Measurements from ENCODE around the gene GRIN2C. TPM values are rescaled to one million over a fixed set of nuclear protein-coding genes. Genes with fewer than 3 reads are reported as not detected.

The GRIN2C gene
- total RNA-seq, 2 donors from 2014 or later, result not detected

DNA sequence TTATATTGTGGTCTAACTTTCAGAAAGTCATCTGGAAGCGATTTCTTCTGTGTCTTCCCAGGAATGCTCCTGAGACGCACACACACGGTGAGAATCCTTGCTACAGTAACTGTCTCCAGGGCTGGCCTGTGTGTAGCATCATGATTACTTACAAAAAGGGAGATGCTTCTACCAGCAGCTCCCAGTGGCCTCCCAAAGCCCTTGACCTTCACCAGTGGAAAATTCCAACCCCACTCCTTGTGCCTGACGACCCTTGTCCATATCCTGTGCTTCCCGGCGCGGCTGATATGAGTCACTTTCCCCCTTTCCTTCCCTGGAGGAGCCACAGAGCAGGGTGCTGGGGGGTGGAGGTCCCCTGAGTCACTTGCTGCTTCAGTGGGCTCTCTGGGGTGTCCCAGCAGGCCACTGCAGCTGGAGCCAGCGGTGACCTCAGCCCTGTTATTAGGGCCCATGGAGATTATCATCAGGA is 61.4 kb downstream of the GRIN2C start:
- no peak overlapping the region for H3K27ac Mint-ChIP-seq
- no peaks in the 10 kb centered on the region for H3K9me3 ChIP-seq (ENCODE audit: control insufficient read depth, low read length, poor library complexity, severe bottlenecking)
- ATAC-seq (no peak), DNase-seq (no peak)
- no peak overlapping the region for H3K4me3 Mint-ChIP-seq
- H3K27me3 Mint-ChIP-seq, result no peaks in the 10 kb centered on the region
- H3K4me1 Mint-ChIP-seq, result peaks cover 4% of the 10 kb centered on the region
- H3K36me3 Mint-ChIP-seq (ENCODE audit: low read depth), result peaks cover 9% of the 10 kb centered on the region

DNA sequence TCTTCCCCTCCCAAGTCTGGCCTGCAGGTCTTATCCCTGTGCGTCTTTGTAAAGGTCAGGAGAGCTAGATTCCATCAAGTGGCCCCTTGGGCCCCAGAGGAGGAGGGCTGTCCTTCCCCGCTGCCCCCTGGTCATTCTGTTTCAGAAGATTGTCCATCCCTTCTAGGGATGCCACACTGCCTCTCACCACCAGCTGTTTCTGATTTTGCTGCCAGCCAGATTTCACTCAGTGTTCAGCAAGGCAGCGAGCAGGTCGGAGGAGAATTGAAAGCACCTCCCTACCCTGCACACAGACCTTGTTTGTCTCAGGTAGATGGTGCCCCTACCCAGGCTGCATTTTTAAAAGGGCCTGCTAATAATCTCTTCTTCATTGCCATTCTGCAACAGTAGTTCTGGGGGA is 61.9 kb downstream of the GRIN2C start:
- peaks cover 9% of the 10 kb centered on the region for H3K36me3 Mint-ChIP-seq (ENCODE audit: low read depth)
- no peaks in the 10 kb centered on the region for H3K27me3 Mint-ChIP-seq
- H3K27ac Mint-ChIP-seq, result no peak overlapping the region
- no peak for ATAC-seq
- no peak for DNase-seq
- H3K4me3 Mint-ChIP-seq, result no peak overlapping the region
- no peaks in the 10 kb centered on the region for H3K9me3 ChIP-seq (ENCODE audit: control insufficient read depth, low read length, poor library complexity, severe bottlenecking)
- H3K4me1 Mint-ChIP-seq, result peaks cover 4% of the 10 kb centered on the region

DNA sequence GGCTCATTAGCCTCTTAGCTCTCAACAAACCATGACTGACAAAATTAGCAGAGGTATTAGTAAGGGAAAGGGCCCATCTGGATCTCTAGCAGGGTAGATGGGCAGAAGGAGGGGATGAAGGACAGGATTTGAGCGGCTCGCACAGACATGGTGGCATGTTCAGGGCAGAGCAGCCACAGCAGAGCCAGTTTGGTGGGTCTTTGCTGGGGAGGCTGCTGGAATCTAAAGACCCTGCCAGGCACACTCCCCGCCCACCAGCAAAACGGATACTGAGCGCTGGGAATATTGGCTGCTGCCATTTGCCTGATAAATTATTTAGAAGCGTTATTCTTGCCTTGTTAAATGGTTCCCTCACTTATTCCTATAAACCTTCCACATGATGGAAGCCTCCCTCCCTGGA is 62.8 kb downstream of the GRIN2C start:
- Mint-ChIP-seq H3K4me3 (no peak overlapping the region), H3K27ac (no peak overlapping the region), H3K27me3 (no peaks in the 10 kb centered on the region), H3K4me1 (peaks cover 4% of the 10 kb centered on the region), H3K36me3 (ENCODE audit: low read depth) (peaks cover 7% of the 10 kb centered on the region)
- no peaks in the 10 kb centered on the region for H3K9me3 ChIP-seq (ENCODE audit: control insufficient read depth, low read length, poor library complexity, severe bottlenecking)
- ATAC-seq (no peak), DNase-seq (no peak)

DNA sequence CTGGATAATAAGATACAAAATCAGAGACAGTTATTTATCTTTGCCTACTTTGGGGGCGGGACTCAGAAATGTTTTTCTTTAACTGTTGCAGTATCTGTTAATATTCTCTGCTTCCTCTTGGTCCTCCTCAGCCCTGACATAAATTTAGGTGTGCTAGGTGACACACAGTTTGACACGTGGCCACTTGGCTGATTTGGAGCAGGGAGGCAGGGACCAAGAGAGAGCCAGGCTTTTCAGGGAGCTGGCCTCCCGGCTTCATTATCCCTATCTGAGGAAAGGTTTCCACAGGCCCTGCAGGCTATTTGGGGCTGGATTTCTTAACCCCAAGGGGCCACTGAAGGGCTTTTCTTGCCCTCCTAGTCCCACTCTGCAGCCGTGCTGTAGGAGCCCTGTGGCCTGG is 63.5 kb downstream of the GRIN2C start:
- Mint-ChIP-seq H3K27me3 (no peaks in the 10 kb centered on the region), H3K36me3 (ENCODE audit: low read depth) (peaks cover 7% of the 10 kb centered on the region), H3K27ac (no peak overlapping the region), H3K4me1 (peaks cover 9% of the 10 kb centered on the region), H3K4me3 (no peak overlapping the region)
- H3K9me3 ChIP-seq (ENCODE audit: control insufficient read depth, low read length, poor library complexity, severe bottlenecking), result no peaks in the 10 kb centered on the region
- DNase-seq (no peak), ATAC-seq (no peak)

DNA sequence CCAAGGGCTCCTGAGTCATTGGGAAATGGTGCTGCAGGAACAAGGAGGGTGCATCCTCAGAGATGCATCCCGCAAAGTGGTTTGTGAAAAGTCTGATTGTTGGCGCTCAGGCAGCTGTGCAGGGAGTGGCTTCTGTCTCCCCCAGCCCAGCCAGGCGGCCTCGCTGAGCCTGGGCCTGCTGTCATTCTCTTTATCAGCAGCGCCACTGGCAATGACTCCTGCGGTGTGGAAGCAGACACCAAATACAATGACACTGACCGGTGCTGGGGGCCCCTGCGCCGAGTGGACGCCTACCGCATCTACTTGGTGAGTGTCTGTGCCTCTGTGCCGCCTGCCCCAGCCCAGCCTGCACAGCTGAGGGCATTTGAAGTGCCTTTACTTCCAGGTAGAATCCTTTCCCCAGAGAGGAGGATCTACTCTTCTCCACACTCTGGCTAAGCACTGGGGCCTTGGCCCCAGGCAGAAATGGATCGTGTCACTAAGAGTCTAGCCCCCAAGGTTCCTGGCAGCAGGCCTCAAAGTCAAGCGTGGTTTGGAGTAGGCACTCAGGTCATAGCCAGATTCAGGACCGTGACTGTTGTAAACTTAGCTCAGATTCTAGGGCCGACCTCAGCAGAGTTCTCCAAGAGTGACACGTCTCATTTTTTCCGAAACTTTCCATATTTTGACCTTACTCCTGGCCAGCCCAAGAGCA is 64.2 kb downstream of the GRIN2C start:
- H3K4me3 Mint-ChIP-seq, result no peak overlapping the region
- no peaks in the 10 kb centered on the region for H3K9me3 ChIP-seq (ENCODE audit: control insufficient read depth, low read length, poor library complexity, severe bottlenecking)
- H3K4me1 Mint-ChIP-seq, result peaks cover 13% of the 10 kb centered on the region
- no peak for ATAC-seq
- H3K27me3 Mint-ChIP-seq, result no peaks in the 10 kb centered on the region
- peaks cover 7% of the 10 kb centered on the region for H3K36me3 Mint-ChIP-seq (ENCODE audit: low read depth)
- no peak for DNase-seq
- H3K27ac Mint-ChIP-seq, result no peak overlapping the region

DNA sequence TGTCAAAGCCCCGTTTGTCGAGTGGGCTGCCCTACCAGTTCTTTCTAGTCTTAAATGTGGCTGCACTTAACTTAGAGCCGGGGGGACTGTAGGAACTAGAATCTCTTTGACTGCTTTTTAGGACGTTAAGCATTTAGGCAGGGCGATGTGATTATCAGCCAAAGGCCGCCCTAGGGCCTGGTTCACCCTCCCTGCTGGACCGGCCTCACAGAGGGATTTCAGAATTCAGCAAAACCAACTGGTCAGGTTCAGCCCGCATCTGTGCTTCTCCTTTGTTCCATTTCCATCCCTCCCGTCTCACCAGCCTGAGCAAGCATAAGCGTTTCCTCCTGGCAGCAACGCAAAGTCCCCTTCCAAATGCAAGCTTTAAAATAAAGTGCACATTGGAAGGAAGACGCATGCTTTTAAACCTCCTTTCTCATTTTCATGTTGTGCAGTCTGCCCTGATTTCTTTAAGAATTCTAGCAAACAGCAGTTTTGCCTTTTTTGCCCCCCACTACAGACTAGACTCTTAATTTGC is 67.0 kb downstream of the GRIN2C start:
- H3K9me3 ChIP-seq (ENCODE audit: control insufficient read depth, low read length, poor library complexity, severe bottlenecking), result no peaks in the 10 kb centered on the region
- no peaks in the 10 kb centered on the region for H3K27me3 Mint-ChIP-seq
- H3K4me1 Mint-ChIP-seq, result peaks cover 20% of the 10 kb centered on the region
- ATAC-seq (no peak), DNase-seq (no peak)
- H3K4me3 Mint-ChIP-seq, result no peak overlapping the region
- H3K27ac Mint-ChIP-seq, result no peak overlapping the region
- peaks cover 4% of the 10 kb centered on the region for H3K36me3 Mint-ChIP-seq (ENCODE audit: low read depth)

Other genes starting within 250 kb of the GRIN2C start
- gene CD300E, start 236.1 kb downstream of the GRIN2C start, total RNA-seq, result 1 to 10 TPM in 1 of 2 donors, under 1 TPM in 1; 0.81 to 5.7 TPM
- gene CD300LF, start 147.0 kb downstream of the GRIN2C start, total RNA-seq, result 1 to 10 TPM in 1 of 2 donors, under 1 TPM in 1; 0.29 to 1.9 TPM
- 10 to 100 TPM; 41.4 to 83.3 TPM for gene RAB37, start 122.6 kb downstream of the GRIN2C start, total RNA-seq
- gene NHERF1, start 111.3 kb downstream of the GRIN2C start, total RNA-seq, result 100 to 1,000 TPM; 130 to 132 TPM
- gene NAT9, start 83.5 kb downstream of the GRIN2C start, total RNA-seq, result 10 to 100 TPM; 32.3 to 32.8 TPM
- gene FDXR, start 13.1 kb upstream of the GRIN2C start, total RNA-seq, result 1 to 10 TPM; 4.5 to 8.7 TPM
- not detected for gene FADS6, start 33.7 kb upstream of the GRIN2C start, total RNA-seq
- gene USH1G, start 63.4 kb upstream of the GRIN2C start, total RNA-seq, result not detected
- gene OTOP2, start 64.4 kb upstream of the GRIN2C start, total RNA-seq, result not detected
- gene OTOP3, start 76.0 kb upstream of the GRIN2C start, total RNA-seq, result not detected
- gene HID1, start 112.9 kb upstream of the GRIN2C start, total RNA-seq, result 10 to 100 TPM; 10.6 to 14.9 TPM
- under 1 TPM in 1 of 2 donors, not detected in 1; 0.86 TPM for gene CDR2L, start 127.7 kb upstream of the GRIN2C start, total RNA-seq
- gene MRPL58, start 152.8 kb upstream of the GRIN2C start, total RNA-seq, result 10 to 100 TPM; 13.7 to 19.1 TPM
- gene ATP5PD, start 187.1 kb upstream of the GRIN2C start, total RNA-seq, result 100 to 1,000 TPM; 123 to 145 TPM
- gene KCTD2, start 187.3 kb upstream of the GRIN2C start, total RNA-seq, result 10 to 100 TPM; 20.4 to 27.7 TPM
- 10 to 100 TPM; 11.7 to 14.9 TPM for gene SLC16A5, start 228.1 kb upstream of the GRIN2C start, total RNA-seq